Fibroblast of peridontal ligament (primary cell): Measurements from ENCODE around the gene C11orf21.

Experiments
- DNase-seq: peaks from one replicate; pipeline ENCODE4 v3.0.0-alpha.2; 2010; ENCODE audit errors: extremely low read depth

The C11orf21 gene

GRCh38 chr11:2260491-2261364, 41.0 kb downstream of the C11orf21 start:
- DNase-seq = no peak

GRCh38 chr11:2259897-2260451, 41.7 kb downstream of the C11orf21 start:
- DNase-seq = no peak

GRCh38 chr11:2259466-2259830, 42.3 kb downstream of the C11orf21 start:
- no peak for DNase-seq

GRCh38 chr11:2258501-2259465, 42.9 kb downstream of the C11orf21 start:
- DNase-seq = no peak

- no peak for DNase-seq
Observed at GRCh38 chr11:2256951-2257700, 44.6 kb downstream of the C11orf21 start.

- no peak for DNase-seq
Observed at GRCh38 chr11:2256293-2256913, 45.3 kb downstream of the C11orf21 start.

- DNase-seq = no peak
Observed at GRCh38 chr11:2252018-2252417, 49.7 kb downstream of the C11orf21 start.

GRCh38 chr11:2251138-2251537, 50.6 kb downstream of the C11orf21 start:
- DNase-seq = no peak

GRCh38 chr11:2250485-2250884, 51.2 kb downstream of the C11orf21 start:
- DNase-seq = no peak

GRCh38 chr11:2250041-2250440, 51.7 kb downstream of the C11orf21 start:
- no peak for DNase-seq

- DNase-seq = no peak
Observed at GRCh38 chr11:2249189-2249916, 52.4 kb downstream of the C11orf21 start.

- DNase-seq = no peak
Observed at GRCh38 chr11:2248762-2249161, 53.0 kb downstream of the C11orf21 start.

- no peak for DNase-seq
Observed at GRCh38 chr11:2248242-2248641, 53.5 kb downstream of the C11orf21 start.

GRCh38 chr11:2247496-2247895, 54.2 kb downstream of the C11orf21 start:
- no peak for DNase-seq
